Measurements from ENCODE around the gene RHBDF2.

RHBDF2 gene

DNA sequence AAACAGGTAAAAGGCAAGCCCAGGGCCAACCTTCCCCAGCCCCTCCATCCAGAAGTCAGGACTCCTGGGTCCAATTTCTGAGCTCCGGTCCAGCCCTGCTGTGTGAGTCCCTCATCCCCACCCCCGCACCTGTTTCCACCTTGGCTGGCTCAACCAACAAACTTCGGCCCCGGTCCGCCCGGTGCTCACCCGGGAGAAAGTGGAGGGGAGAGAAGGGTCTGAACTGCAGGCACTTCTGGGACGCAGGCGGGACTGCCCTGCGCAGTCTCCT lies 541 bp downstream of the RHBDF2 start:
- DNase-seq (ENCODE audit: low spot score): no peak

DNA sequence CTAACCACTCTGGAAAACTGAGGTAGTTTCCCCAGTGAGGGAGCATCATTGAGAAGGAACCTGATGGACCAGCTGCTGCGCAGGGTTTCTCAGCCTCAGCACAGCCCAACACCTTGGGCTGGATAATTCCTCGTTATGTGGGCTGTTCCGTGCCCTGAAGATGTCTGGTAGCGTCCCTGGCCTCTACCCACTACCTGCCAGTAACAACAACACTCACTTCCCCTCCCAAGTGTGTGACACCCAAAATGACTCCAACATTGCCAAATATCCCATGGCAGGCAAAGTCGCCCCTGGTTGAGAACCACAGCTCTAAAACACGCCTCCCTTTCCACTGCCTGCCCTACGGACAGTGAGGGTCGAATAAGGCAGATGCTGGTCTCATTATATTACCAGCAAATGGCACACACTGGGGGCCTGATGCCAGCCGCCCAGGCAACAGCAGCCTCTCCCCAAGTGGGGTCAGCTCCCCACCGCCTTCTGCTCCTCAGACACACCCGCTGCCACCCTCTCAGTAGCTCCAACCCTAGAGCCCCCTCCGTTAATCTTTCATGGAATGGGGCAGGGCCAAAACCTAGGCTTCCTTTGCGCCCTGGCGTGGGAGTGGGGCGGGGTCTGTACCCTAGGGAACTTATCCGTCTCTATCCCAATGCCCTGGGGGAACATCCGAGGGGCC lies 1.0 kb downstream of the RHBDF2 start:
- DNase-seq (ENCODE audit: low spot score): no peak

DNA sequence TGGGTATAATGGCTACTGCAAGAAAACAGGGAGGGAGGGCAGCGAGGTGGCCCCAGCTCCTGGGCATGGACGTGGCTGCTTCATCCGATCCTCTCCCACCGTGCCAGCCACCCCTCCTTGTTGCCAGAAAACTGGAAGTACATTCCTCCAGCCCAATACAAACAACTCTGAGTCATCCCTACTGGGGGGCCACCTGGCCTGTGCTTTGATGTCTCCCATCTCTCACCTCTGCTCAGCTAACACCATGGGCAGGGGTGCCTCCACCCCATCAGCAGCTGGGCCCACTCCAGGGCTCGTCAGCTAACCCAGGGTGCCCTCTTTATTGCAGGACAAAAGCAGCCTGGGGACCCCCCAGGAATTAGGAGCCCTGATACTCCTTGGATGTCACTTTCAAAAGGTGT lies 2.0 kb downstream of the RHBDF2 start:
- no peak for DNase-seq (ENCODE audit: low spot score)

DNA sequence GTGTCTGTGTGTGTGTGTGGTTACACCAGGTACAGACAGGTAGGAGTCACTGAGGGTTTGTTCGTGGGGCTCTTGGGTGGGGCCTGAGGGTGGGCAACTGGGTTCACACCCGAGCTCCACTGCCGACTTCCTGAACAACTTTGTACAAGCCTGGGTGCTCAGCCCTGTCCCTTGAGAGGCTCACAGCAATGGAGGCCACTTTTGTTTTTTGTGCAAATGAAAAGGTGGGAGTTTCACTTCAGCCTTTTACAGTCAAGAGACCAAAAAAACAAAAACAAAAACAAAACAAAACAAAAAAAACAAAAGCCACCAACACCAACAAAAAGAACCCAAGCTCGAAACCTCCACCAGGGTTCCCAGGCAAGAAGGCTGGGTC lies 2.4 kb downstream of the RHBDF2 start:
- DNase-seq (ENCODE audit: low spot score): no peak

DNA sequence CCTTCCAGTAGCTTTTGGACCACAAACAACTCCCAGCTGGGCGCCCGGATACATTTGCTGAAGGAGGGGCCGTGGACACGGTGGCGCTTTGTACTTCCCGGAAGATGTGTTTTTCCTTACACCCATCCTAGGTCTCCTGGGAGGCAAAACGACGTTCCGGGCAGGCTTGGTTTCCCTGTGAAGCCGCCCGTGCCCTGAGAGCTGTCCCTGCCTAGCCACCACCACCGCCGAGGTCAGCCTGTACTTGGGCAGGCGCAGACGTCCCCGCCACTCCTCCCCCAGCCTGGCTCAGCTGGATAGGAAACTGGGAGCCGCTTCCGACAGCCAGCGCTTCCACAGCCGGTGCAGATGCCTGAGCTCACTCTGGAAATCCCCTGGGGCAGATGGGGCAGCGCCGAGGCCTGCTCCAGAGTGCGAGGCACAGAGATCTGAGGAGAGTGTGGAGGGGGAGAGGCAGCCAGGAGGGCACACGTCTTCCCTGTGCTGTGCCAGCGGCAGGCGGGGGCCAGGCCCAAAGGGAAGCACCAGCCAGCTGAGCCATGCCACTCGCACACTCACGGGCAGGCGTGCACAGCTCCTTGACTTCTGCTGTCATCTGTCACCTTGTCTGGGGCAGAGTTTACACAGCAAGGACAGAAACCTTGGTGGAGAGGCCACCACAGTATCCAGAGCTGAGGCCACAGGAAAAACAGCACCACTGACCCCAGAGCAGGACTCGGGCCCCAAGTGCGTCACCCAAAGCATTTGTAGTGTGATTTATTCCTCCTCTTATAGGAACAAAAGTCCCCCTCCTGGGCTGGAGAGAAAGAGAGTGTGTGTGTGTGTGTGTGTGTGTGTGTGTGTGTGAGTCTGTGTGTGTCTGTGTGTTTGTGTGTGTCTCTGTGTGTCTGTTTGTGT lies 3.0 kb downstream of the RHBDF2 start:
- peak; percentile 69 for DNase-seq (ENCODE audit: low spot score)

DNA sequence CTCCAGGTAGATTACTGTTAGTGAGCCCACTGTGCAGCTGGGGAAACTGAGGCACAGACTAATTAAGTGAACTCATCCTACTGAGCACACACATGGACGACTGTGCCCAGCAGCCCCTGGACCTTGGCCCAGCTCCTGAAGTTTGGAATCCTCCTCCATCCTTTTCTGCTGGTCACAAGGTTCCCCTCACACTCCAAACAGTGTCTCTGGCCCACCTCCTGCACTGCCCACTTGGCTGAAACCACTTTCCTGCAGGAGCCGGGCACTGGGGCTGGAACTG lies 3.6 kb downstream of the RHBDF2 start:
- no peak for DNase-seq (ENCODE audit: low spot score)

DNA sequence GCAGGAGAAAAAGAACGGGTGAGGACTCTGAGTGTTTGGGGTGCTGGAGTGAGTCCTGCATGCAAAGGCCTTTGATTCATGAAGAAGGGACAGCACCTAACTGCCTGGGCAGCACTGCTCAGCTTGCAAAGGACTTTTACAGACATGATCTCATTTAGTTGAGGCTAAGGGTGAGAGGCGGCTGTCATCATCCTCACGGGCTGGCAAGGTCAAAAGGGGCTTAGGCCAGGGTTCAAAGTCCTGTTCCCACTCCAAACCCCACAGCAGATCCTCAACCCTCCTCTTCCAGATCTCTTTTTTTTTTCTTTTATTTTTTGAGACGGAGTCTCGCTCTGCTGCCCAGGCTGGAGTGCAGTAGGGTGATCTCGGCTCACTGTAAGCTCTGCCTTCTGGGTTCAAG lies 4.8 kb downstream of the RHBDF2 start:
- DNase-seq (ENCODE audit: low spot score): no peak

DNA sequence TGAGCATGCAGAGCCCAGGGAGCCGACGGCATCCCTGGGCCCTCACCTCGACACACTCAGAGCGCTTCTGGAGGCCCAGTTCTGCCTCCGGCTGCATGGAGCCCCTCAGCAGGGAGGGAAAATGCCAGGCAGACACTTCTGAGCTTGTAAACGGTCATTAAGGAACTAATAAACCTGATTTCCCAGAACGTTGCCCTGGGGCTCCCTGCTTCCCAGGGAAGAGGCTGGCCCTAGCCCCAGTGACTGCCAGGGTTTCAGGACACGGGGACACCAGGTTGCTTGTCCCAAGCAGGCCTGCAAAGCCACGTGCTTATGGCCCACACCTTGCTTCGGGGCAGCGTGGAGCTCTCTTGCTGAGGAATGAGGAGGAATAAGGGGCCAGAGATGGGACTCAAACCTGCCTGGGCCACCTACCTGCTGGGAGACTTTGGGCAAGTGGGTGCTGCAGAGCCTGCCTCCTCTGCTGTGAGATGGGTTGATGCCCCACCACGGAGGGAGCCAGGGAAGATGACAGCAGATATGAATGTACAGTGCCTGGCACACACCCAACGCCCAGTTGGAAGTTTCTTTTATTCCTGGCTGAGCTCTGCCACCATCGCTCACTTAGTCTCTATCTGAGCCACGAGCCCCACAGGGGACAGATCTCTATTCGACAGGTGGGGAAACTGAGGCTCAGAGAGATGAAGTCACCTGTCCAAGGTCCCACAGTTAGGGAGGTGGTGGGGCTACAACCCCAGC lies 5.4 kb downstream of the RHBDF2 start:
- DNase-seq (ENCODE audit: low spot score): no peak

DNA sequence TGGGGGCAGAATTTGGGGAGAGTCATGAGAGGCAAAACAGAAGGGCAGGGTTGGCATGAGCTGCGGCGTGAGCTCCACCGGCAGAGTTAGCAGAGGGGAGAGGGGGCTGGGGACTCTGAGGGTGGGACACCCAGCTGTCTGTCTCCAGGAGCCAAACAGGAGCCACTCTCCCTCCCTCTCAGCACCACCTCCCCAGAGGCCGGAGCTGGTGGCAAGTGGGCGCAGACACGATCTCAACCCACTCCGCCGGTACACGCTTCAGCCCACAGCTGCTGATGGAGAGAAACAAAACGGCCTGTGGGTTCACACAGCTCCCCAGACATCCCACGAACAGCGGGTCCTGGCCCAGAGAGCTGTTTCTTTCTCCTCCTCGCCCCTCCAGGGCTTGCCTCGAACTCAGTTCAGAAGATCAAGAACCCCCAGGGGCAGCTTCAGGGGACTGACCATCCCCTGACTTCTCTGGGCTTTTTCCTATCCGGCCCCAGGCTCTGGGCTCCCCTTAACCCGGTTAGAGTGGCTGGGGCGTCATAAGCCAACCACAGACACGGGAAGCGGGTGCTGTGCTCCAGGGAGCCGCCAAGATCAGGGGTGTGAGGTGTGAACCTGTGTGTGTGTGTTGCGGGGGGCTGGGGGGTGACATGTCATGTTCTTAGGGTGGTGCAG lies 7.6 kb downstream of the RHBDF2 start:
- no peak for DNase-seq (ENCODE audit: low spot score)

DNA sequence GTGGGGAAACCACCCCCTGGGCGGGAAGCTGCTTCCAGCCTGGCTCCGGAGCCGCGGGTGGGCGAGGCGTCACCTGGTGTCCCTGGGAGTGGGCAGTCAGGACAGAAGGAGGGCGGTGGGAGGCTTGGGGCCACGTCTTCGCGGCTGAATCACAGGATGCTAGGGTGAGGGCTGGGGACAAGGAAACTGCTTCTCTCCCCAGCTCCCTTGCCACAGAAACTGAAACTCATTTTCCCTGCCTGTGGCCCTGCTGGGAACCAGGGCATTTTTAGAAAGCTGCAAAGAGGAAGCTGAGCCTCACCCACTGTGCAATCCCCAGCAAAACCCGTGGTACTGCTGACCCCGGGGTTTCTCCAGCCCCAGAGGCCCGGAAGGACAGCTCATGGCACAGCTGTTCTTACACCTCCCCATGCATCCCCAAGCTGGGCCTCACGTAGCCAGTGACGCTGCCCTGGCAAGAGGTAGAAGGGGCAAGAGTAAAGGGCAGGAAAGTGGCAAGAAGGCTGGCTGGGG lies 8.2 kb downstream of the RHBDF2 start:
- peak; percentile 69 for DNase-seq (ENCODE audit: low spot score)

DNA sequence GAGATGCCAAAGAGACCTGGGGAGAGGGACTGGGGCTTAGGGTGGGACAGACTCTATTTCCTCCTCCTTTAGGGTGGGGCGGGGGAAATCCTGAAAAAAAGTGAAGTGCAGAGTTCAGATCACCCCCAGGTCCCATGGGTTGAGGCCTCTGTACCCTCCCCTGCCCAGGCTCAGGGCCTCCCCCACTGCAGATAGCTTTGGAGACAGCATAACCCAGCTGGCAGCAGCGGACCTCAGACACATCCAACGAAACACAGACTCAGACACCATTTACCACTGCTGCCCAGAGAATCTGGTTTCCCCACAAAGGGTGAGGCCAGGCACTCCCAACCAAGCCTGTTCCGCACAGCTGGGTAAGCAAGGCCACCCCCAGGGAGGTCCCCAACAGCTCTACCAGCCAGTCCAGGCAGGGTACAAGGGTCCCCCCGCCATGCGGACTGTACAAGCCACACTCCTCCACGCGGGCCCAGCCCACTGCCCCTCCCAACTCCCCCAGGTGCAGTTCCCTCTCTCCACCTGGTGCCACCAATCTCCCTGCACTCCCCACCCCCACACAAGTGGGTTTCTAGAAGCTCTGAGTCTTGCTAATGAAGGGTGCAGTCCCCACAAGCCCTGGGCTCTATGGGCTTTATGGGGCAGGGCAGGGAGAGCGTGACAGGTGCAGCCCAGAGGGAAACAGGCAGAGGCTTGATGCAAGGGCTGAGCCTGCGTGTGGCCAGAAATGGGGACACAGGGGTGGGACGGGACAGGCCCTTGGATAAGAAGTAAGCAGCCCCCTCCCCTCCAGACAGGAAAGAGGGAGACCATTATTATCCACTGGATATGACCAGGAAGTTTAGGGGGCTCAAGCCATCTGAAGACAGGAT lies 8.9 kb downstream of the RHBDF2 start:
- no peak for DNase-seq (ENCODE audit: low spot score)

DNA sequence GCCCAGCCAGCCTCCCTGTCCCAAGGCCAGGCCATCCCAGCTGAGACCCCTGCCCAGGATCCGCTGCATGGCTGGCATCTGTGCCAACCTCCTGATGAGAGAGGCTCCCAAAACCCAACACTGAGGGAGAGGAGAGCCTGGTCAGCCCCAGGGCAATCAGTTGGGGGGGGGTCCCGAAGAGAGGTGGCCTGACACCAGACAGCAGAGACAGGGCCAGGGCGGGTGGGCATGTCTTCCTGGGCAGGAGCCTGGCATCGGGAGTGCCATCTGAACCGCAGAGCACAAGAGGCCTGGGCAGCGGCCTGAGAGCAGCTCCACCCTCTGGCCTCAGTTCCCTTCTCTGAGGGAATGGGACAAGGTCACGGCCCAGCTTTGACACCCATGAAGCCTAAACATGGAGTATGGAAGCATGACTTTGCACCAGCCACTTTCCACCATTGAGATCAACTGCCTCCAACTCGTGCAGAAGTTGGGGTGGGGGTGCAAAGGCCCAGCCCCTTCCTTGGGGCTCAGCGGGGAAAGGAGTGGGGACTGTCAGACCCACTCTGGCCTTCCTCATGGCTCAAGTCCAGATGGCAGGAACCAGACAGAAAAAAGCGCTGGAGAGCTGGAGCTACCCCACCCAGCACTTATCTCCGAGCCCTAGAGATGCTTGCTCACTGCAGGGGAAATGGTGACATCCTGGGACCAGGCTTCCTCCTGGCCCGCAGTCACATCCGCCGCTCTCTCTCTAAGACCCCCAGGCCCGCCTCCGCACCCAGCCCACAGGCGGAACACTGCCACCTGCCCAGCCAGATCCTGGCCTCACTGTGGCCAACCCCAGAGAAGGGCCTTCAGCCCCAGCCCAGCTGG lies 9.7 kb downstream of the RHBDF2 start:
- no peak for DNase-seq (ENCODE audit: low spot score)

DNA sequence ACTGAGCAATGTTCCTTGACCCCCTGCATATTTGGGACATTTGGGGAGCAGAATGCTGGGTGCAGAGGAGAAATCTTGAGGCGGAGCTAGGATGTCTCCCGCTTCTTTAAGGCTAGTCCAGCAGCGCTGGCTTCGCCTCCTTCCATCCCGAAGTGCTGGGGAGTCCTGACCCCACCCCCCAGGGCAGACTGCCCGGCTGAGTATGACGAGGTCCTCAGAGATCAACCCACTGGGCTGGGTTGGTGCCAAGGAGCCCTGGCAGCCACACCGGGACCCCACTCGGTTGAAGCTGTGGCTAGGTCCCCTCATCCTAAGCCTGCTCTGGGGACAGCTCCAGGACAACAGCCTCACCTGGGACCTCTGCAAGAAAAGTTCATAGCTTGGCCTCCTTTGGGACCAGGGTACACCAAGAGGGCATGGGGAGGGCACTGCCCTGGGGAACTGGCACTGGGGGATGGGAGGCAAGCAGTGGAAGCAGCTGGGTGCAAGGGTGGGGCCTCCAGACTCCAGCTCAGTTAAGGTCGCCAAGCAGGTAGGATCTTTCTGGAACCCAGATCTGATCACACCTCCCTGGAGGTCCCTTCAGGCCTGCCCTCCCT lies 11.0 kb downstream of the RHBDF2 start:
- no peak for DNase-seq (ENCODE audit: low spot score)

DNA sequence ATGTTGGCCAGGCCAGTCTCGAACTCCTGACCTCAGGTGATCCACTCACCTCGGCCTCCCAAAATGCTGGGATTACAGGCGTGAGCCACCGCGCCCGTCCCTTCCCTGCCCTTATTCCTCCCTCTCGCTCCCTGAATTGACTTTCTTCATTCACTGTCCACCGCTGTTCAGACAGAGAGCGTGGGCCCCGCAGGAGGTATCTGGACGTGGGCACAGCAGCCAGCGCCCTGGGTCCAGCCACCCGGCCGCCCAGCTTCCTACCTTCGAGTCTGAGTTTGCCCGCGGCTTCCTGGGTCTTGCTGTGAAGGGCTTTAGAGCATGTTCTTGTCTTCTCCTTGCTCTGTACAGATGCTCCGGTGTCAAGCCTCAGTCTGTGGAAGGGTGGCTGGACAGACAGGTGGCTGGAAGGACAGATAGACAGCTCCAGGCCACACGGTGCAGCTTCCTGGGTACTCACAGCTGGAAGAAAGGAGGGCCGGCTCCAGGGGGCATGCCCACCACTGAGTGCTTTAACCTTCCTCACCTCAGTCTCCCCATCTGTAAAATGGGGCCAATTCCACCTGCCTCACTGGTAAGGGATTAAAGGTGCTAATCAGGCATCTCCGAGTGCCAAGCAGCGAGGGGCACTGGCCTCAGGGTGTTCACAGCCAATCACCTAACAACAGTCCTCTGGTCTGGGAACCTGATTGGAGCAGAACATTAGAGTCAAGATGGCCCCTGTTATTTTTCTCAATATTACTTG lies 13.6 kb downstream of the RHBDF2 start:
- no peak for DNase-seq (ENCODE audit: low spot score)

DNA sequence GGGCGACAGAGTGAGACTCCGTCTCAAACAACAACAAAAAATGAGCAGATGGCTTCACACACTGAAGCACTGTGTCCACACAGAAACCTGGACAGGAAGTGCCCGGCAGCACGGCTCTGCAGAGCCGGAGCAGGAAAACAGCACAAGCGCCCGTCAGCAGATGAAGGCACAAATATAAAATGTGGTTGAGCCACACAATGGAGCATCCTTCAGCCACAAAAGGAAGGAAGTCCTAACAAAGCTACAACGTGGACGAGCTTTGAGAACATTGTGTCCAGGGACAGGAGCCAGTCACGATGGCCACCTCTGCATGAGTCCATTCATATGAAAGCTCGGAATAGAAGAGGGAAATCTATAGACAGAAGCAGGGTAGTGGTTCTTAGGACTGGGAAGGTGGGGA lies 15.7 kb downstream of the RHBDF2 start:
- peak; percentile 70 for DNase-seq (ENCODE audit: low spot score)

DNA sequence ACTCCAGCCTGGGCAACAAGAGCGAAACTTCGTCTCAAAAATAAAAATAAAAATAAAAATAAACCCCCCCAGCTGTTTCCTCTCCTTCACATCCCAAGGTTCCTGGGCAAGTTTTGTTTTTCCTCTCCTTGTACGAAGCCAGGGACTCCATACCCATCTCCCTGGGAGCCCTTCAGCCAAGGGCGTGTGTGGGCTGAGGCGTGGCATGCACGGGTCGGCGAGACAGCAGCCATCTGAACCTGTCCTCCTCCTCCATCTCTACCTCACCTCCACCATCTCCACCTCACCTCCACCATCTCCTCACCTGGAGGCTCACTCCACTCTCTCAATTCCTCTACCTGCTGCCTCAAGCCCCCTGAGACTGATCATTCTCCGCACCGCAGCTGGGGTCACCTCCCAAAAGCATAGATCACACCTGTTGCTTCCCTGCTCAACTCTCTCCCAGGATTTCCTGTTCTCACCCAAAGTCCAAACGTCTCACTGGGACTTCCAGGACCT lies 16.9 kb downstream of the RHBDF2 start:
- DNase-seq (ENCODE audit: low spot score): no peak

DNA sequence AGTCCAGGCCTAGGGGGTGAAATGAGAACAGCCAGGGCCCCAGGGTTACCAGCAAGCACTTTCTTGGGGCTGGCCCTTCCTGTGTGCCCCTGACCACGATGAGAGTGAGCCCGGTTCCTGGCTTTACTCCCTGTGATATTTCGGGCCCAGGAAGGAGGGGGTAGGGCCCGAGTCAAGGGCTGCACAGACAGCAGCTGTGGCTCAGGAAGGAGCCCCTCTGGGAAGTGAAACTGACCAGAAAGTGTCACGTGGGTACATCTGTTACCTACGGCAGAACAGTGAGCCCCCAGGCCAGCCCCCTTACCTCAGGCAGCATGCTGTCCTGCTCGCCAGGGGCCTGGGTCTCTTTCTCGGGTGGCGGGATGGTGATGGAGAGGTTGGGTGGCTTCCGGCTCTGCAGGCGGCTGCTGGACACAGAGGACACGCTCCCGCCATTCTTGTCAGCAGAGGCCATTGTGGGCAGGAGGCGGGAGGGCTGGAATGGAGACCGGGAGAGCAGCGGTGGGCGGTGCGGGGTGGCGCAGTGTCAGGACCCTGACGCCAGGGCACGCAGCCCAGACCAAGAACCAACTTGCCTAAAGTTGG lies 20.1 kb downstream of the RHBDF2 start:
- peak; percentile 60 for DNase-seq (ENCODE audit: low spot score)

DNA sequence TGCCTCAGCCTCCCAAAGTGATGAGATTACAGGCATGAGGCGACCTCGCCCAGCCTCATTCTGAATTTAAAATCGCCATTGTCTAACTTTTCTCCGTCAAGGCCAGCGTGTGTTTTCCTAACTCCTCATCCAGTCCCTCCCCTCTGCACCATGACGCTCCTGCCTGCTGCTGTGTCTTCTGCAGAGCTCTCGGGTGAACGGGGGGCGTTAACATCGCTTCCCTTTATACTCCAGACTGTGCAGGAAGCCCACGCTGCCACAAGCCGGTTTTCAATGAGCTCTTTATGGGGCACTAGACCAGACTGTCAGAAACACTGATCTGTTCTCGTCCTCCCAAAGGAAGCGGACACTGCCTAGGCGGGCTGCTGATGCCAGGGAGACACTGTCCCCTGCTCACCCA lies 20.6 kb downstream of the RHBDF2 start:
- DNase-seq (ENCODE audit: low spot score): no peak

DNA sequence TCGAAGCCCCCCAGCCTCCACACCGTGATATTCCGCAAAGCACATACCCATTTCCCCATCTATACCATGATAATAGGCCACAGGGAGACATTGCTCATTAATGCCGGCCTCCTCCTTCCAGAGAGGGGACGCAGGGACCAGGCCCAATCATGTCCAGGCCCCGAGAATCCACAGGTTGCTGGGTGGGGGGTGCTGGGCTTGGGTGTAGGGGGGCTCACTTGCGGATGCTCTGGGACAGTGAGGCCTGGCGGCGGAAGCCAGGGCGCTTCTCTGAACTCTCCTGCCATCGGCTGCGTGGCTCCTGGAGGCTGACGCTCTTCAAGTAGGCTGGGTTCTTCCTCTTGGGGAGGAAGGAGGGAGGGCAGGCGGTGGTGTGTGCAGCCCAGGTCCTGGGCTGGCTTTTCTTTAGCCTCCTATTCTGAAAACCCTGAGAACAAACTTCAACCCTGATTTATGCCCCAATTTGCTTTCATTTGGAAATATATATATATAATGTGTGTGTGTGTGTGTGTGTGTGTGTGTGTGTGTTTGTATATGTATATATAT lies 21.6 kb downstream of the RHBDF2 start:
- DNase-seq (ENCODE audit: low spot score): no peak

All from globus pallidus (tissue), 1 donor.